Muscle of leg (tissue), 11 donors: Measurements from ENCODE around the gene KCNMA1. TPM values are rescaled to one million over a fixed set of nuclear protein-coding genes. Genes with fewer than 3 reads are reported as not detected.

ENCODE experiments used
- DNase-seq: peaks from one replicate; pipeline ENCODE4 v3.0.0; 2013
- H3K27ac ChIP-seq: one replicate; pipeline ENCODE4 v1.5.1; 2013; ENCODE audit warnings: mild to moderate bottlenecking, low read length, control low read depth
- H3K27me3 ChIP-seq: one replicate; pipeline ENCODE4 v1.6.1; 2013; ENCODE audit warnings: low read length; ENCODE audit not compliant: control insufficient read depth, insufficient read depth
- H3K36me3 ChIP-seq: one replicate; pipeline ENCODE4 v1.6.1; 2013; ENCODE audit warnings: low read length; ENCODE audit not compliant: control insufficient read depth, insufficient read depth
- H3K4me1 ChIP-seq: one replicate; pipeline ENCODE4 v1.6.1; 2013; ENCODE audit warnings: low read length; ENCODE audit not compliant: control insufficient read depth, insufficient read depth
- H3K4me3 ChIP-seq: one replicate; pipeline ENCODE4 v1.5.1; 2013; ENCODE audit warnings: low read length, control low read depth
- H3K9me3 ChIP-seq: replicated peaks from 2 replicates; pipeline ENCODE4 v1.6.1; 2013; ENCODE audit warnings: low read depth, low read length; ENCODE audit not compliant: control insufficient read depth
- WGBS: methylation state at CpG from one replicate; pipeline ENCODE4 v1.1.5; 2013; ENCODE audit warnings: missing lambda C conversion rate; ENCODE audit not compliant: insufficient coverage; 5-methylcytosine and 5-hydroxymethylcytosine counted together
- polyA plus RNA-seq, 8 donors: library from polyadenylated mRNA; unstranded; fragments of 120-200 nt; gene quantifications; one replicate each; pipeline versions ENCODE4 v1.2.1 to v1.2.3, GENCODE V29; 2013; ENCODE audit warnings: inconsistent platforms in 1 of 8, low replicate concordance in 1 of 8; ENCODE audit not compliant: insufficient read length in 8 of 8, insufficient read depth in 1 of 8
- total RNA-seq: library from RNA; stranded (reverse); fragments of 120-200 nt; gene quantifications from one replicate; pipeline ENCODE4 v1.2.4, GENCODE V29; 2013

The KCNMA1 gene
- total and polyA plus RNA-seq, 9 donors: 12.7 to 23.3 (median 18.2) TPM

GRCh38 chr10:77478962-77479359 is 158.6 kb downstream of the KCNMA1 start:
- DNase-seq: no peak
- H3K27ac ChIP-seq: no peak overlapping the region
- H3K4me1 ChIP-seq: peaks cover 5% of the 10 kb centered on the region
- WGBS: no CpG with 5 or more reads among the region's 5 CpGs
- H3K9me3 ChIP-seq: no peaks in the 10 kb centered on the region
- H3K36me3 ChIP-seq: no peaks in the 10 kb centered on the region
- peaks cover 2% of the 10 kb centered on the region for H3K27me3 ChIP-seq
- H3K4me3 ChIP-seq: no peak overlapping the region

GRCh38 chr10:77478247-77478961 is 159.2 kb downstream of the KCNMA1 start:
- Histone ChIP-seq H3K9me3 (no peaks in the 10 kb centered on the region), H3K4me3 (no peak overlapping the region), H3K36me3 (no peaks in the 10 kb centered on the region), H3K27me3 (peaks cover 2% of the 10 kb centered on the region), H3K4me1 (peaks cover 5% of the 10 kb centered on the region), H3K27ac (no peak overlapping the region)
- WGBS: 50% methylated on average over 1 of the region's 4 CpGs
- no peak for DNase-seq

GRCh38 chr10:77475522-77475921 is 162.1 kb downstream of the KCNMA1 start:
- Histone ChIP-seq H3K36me3 (no peaks in the 10 kb centered on the region), H3K27ac (no peak overlapping the region), H3K4me1 (peaks cover 4% of the 10 kb centered on the region), H3K4me3 (no peak overlapping the region), H3K9me3 (no peaks in the 10 kb centered on the region), H3K27me3 (peaks cover 2% of the 10 kb centered on the region)
- WGBS: 83% methylated on average over 1 of the region's 1 CpG
- DNase-seq: no peak

- Histone ChIP-seq H3K27me3 (peaks cover under 1% of the 10 kb centered on the region), H3K36me3 (no peaks in the 10 kb centered on the region), H3K9me3 (no peaks in the 10 kb centered on the region), H3K4me1 (peaks cover 4% of the 10 kb centered on the region), H3K27ac (no peak overlapping the region), H3K4me3 (no peak overlapping the region)
- no CpG with 5 or more reads among the region's 5 CpGs for WGBS
- DNase-seq: no peak
These were observed 162.7 kb downstream of the KCNMA1 start for GRCh38 chr10:77474939-77475338.

GRCh38 chr10:77474386-77474785 is 163.2 kb downstream of the KCNMA1 start:
- no peak overlapping the region for H3K4me3 ChIP-seq
- 96% methylated on average over 3 of the region's 7 CpGs for WGBS
- no peaks in the 10 kb centered on the region for H3K4me1 ChIP-seq
- H3K36me3 ChIP-seq: no peaks in the 10 kb centered on the region
- H3K9me3 ChIP-seq: no peaks in the 10 kb centered on the region
- H3K27me3 ChIP-seq: no peaks in the 10 kb centered on the region
- no peak for DNase-seq
- no peak overlapping the region for H3K27ac ChIP-seq

- WGBS: 100% methylated on average over 1 of the region's 2 CpGs
- Histone ChIP-seq H3K9me3 (no peaks in the 10 kb centered on the region), H3K27me3 (no peaks in the 10 kb centered on the region), H3K4me3 (no peak overlapping the region), H3K27ac (no peak overlapping the region), H3K36me3 (no peaks in the 10 kb centered on the region), H3K4me1 (no peaks in the 10 kb centered on the region)
- DNase-seq: no peak
These were observed 165.5 kb downstream of the KCNMA1 start for GRCh38 chr10:77472146-77472545.

- WGBS: 96% methylated on average over 2 of the region's 2 CpGs
- no peaks in the 10 kb centered on the region for H3K36me3 ChIP-seq
- H3K27ac ChIP-seq: no peak overlapping the region
These were observed 166.5 kb downstream of the KCNMA1 start for GRCh38 chr10:77471069-77471536.

GRCh38 chr10:77467422-77467963 is 170.1 kb downstream of the KCNMA1 start:
- Histone ChIP-seq H3K4me3 (no peak overlapping the region), H3K9me3 (no peaks in the 10 kb centered on the region), H3K36me3 (no peaks in the 10 kb centered on the region), H3K27ac (no peak overlapping the region), H3K27me3 (no peaks in the 10 kb centered on the region), H3K4me1 (peaks cover 8% of the 10 kb centered on the region)
- DNase-seq: no peak
- 88% methylated on average over 4 of the region's 6 CpGs for WGBS

More at GRCh38 chr10:77471069-77471536, 166.5 kb downstream of the KCNMA1 start:
- no peaks in the 10 kb centered on the region for H3K9me3 ChIP-seq
- H3K27me3 ChIP-seq: no peaks in the 10 kb centered on the region
- H3K4me1 ChIP-seq: no peaks in the 10 kb centered on the region
- H3K4me3 ChIP-seq: no peak overlapping the region
- DNase-seq: no peak

GRCh38 chr10:77463967-77464745 is 173.5 kb downstream of the KCNMA1 start:
- H3K27me3 ChIP-seq: no peaks in the 10 kb centered on the region
- peaks cover 8% of the 10 kb centered on the region for H3K4me1 ChIP-seq
- H3K4me3 ChIP-seq: no peak overlapping the region
- H3K27ac ChIP-seq: no peak overlapping the region
- 83% methylated on average over 4 of the region's 9 CpGs for WGBS
- no peaks in the 10 kb centered on the region for H3K36me3 ChIP-seq
- no peak for DNase-seq
- no peaks in the 10 kb centered on the region for H3K9me3 ChIP-seq

GRCh38 chr10:77463499-77463898 is 174.1 kb downstream of the KCNMA1 start:
- WGBS: 33% methylated on average over 3 of the region's 4 CpGs
- Histone ChIP-seq H3K27ac (no peak overlapping the region), H3K4me1 (peaks cover 8% of the 10 kb centered on the region), H3K4me3 (no peak overlapping the region), H3K36me3 (no peaks in the 10 kb centered on the region), H3K27me3 (no peaks in the 10 kb centered on the region), H3K9me3 (no peaks in the 10 kb centered on the region)
- no peak for DNase-seq
